ENCODE measurements around the gene IL1RL2.

- TF ChIP-seq POU6F1 (CRISPR knock-in tag; IDR thresholded peaks at IDR 0.05; ENCODE audit: borderline replicate concordance, low read depth), result no peak
- no peak for TF ChIP-seq ZFP3 (CRISPR knock-in tag; IDR thresholded peaks at IDR 0.05)
- TF ChIP-seq CREB5 (CRISPR knock-in tag; IDR thresholded peaks at IDR 0.05; ENCODE audit: low read depth), result no peak
- TF ChIP-seq CSRNP3 (CRISPR knock-in tag; IDR thresholded peaks at IDR 0.05), result no peak
- TF ChIP-seq PATZ1 (CRISPR knock-in tag; IDR thresholded peaks at IDR 0.05; ENCODE audit: borderline replicate concordance), result no peak
- TF ChIP-seq OSR1 (CRISPR knock-in tag; IDR thresholded peaks at IDR 0.05), result no peak
- TF ChIP-seq TCF4 (CRISPR knock-in tag; IDR thresholded peaks at IDR 0.05; ENCODE audit: borderline replicate concordance), result no peak
- no peak for TF ChIP-seq ZNF70 (CRISPR knock-in tag; IDR thresholded peaks at IDR 0.05)
- TF ChIP-seq ZNF8 (CRISPR knock-in tag; IDR thresholded peaks at IDR 0.05), result no peak
- TF ChIP-seq ZFP30 (CRISPR knock-in tag; IDR thresholded peaks at IDR 0.05), result no peak
- TF ChIP-seq RARB (CRISPR knock-in tag; IDR thresholded peaks at IDR 0.05), result no peak
Measured at GRCh38 chr2:102197389-102198137, 10.7 kb downstream of the IL1RL2 start.

All from SK-N-SH treated with all-trans-retinoic acid at 6 μM for 48 hours (cell line).